GM23248 (cell line): ENCODE data around the gene KCNJ13.

Source experiments
- EZH2 ChIP-seq: fragments of 200-600 bp; sonication (generic); IDR thresholded peaks from 2 replicates; pipeline ENCODE4 v1.6.1; 2018; ENCODE audit warnings: antibody characterized with exemption, mild to moderate bottlenecking; ENCODE audit not compliant: insufficient read depth, poor library complexity, severe bottlenecking
- EZH2phosphoT487 ChIP-seq: fragments of 200-600 bp; sonication (generic); IDR thresholded peaks from 2 replicates; pipeline ENCODE4 v1.6.1; 2018; ENCODE audit warnings: antibody characterized with exemption, moderate library complexity, mild to moderate bottlenecking, low read depth; ENCODE audit not compliant: insufficient read depth

GRCh38 chr2:232749331-232749730 lies 27.0 kb downstream of the KCNJ13 start:
- no peak for TF ChIP-seq EZH2
- no peak for TF ChIP-seq EZH2phosphoT487
